HG02678 (cell line): ENCODE measurements around the gene GPC6.

Experiments
- ATAC-seq: cut with Tn5 transposase; IDR thresholded peaks from one replicate; pipeline ENCODE4 v1.9.1; 2021; ENCODE audit warnings: mild to moderate bottlenecking, moderate library complexity; ENCODE audit not compliant: unreplicated experiment

The GPC6 gene

DNA sequence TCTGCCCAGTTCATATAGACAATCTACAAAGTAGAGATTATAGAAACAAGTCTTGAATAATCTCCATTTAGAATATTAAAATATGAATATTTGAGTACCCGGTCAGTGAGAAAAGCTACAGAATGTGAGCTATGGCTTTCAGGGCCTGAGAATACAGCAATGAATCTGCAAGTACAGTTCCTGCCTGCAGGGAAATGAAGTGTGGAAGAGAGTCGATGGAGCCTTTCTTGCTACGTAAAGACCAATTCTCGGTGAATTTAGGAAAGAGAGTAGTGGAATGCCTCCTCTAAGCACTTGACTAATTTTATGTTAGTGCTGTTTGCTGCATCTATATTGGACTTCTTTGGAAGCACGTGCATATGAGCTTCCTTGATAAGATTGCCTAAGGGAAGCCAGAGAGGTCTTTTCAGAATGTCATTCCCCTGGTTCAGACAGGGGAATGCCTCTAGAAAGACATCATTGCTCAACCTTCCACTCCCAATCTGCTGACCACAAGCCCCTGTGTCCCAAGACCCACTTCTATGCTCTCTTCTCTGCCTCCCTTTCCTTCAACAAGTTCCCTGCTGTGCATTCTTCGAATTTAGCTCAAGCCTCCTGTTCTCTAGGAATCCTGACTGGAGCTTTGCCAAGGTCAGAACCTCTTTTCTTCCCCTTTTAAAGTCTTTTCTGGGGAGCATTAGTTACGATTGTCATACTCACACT, 41.9 kb downstream of the GPC6 start:
- no peak for ATAC-seq

DNA sequence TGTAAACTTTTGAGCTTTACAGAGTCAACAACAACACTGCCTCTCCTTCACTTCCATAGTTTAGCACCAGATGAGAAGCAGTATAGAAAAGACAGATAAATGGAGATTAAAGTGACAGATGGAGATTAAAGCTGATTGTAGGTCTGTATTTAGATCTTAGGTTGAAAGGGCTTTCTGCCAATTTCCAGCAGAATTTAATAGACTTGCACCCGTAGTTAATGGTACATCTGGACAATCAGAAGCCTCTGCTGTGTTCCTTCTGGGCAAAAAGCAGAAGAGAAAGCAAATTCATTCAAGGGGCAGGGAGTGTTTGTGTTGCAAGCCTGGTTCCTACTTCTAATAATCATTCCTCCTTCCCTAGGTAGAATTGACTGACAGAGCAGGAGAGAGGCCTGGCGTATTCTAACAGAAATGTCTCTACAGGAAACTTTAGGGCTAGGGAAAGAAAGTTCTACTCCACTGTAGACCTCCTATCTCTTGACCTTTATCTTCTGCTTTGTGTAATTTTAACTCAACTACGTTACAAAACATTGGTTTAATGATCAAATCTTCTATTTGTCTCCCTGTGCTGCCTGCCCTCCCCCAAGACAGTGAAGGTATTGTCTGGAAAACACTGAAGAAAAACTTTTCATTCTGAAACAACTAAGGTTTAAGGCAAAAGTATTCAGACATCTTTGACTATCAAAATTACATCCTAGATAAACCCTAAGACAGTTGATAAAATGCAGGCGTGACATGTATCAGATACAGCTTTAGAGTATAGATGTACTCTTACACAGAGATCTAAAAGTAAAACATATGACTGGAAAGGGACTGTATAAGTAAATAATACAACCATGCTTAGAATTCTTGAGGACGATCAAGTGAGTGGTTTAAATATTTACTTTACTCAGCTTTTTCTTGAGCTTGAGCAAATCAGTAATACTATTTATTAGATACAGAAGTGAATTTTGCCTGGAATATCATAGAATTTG, 44.4 kb downstream of the GPC6 start:
- ATAC-seq: no peak

GRCh38 chr13:93279982-93280381, 53.4 kb downstream of the GPC6 start:
- ATAC-seq: no peak

DNA sequence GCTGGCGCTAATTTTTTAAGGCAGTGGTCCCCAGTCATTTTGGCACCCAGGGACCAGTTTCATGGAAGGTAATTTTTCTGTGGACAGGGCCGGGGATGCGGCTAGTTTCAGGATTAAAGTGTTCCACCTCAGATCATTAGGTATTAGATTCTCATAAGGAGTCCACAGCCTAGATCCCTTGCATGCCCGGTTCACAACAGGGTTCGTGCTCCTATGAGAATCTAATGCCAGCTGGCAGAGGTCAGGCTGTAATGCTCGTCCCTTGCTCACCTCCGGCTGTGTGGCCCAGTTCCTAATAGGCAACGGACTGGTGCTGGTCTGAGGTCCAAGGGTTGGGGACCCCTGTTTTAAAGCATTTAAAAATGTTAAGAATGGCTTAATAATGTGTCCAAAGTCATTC, 54.1 kb downstream of the GPC6 start:
- no peak for ATAC-seq

DNA sequence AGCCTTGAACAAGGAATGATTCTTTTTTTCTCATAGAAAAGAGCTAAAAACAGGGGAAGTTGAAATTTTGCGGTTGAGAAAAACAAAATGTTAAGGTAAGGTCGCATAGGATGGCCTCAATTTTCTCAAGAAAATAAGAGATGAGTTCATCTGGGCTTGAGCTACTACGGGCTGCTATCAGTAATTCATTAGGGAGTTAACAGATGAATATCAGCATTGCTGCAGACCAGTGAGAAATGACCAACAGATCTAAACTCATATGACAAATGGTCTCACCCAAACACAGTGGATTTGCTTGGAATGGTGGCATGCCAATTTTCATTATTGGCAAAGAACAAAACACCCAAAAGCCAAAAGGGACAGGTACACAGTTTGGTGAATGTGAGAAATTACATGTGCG, 56.6 kb downstream of the GPC6 start:
- no peak for ATAC-seq

GRCh38 chr13:93284064-93284463, 57.5 kb downstream of the GPC6 start:
- ATAC-seq: no peak

DNA sequence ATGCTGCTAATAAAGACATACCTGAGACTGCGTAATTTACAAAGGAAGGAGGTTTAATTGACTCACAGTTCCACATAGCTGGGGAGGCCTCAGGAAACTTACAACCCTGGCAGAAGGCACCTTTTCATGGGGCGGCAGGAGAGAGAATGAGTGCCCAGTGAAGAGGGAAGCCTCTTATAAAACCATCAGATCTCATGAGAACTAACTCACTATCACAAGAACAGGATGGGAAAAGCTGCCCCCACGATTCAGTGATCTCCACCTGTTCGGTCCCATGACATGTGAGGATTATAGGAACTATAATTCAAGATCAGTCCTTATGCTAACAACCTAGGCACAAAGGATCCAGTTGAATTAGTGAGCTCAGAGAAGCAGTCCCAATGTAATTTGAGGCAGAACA, 59.4 kb downstream of the GPC6 start:
- ATAC-seq: no peak

DNA sequence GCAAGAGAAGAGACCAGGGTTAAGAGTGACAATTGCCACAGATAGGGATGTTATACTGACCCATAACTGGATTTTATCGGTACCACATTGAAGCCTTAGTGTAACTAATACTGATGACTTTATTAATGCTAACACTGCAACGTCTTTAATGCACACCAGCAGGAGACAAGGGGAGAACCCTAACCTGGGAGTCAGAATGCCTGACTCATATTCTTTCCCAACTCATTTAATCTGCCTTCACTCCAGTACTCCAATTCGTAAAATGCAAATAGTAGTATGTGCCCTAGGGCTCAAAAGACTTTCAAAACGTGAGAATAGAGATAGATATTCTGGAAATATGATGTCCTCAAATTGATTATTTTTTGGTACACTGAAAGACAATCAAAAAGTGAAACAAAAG, 62.4 kb downstream of the GPC6 start:
- no peak for ATAC-seq

DNA sequence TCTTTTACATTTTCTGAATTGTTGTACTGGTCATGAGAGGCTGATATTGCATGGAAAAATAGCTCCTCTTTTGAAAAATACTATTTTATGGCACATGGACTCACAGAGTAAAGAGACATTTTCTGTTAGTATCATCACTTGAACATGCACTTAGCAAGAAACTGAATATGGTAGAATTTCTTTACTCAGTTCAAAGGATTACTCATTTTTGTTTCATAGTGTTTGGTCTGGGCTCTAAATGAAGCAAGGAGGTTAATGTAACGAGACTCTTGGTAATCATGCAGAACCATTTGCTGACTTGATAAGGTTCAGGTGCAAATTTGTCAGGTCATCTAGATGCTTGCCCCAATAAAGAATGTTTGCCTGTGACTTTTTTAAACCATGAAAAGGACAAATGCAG, 63.2 kb downstream of the GPC6 start:
- no peak for ATAC-seq

GRCh38 chr13:93290503-93290902, 63.9 kb downstream of the GPC6 start:
- ATAC-seq: no peak

- ATAC-seq: no peak
Measured at GRCh38 chr13:93292366-93292765, 65.8 kb downstream of the GPC6 start.

DNA sequence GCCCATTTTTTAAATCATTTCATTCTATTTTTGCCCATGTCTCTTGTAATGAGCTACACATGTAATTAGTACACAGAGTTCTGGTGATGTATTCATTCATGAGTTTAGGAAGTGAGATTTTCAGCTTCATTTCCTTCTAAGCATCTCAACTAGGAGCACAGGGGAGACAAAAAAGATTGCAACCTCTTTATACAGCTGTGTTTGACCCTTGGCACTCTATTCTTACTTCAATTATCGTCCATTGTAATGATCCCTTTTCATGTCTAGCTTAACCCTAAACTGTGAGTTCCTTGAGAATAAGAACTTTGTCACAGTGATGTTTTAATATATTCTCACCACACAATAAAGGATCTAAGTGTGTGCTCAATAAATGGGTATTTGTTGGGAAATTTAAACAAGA, 67.1 kb downstream of the GPC6 start:
- ATAC-seq: no peak

DNA sequence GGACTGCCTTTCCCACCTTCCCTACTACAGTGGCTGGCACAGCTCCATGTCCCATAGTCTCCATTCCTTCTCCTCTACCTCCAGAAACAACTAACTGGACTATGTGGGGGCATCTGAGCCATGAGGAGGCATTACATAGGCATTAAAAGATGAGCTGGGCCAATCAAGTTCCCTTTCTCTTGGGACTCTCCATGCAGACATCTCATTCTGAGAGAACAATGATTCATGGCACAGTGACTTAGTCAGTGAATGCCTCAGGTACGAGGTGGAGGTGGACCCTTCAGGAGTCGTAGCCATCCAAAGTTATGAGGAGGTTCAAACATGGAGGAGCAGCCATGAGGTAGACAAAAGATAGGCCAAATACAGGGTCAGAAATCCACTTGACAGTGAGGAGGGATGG, 70.0 kb downstream of the GPC6 start:
- ATAC-seq: no peak

DNA sequence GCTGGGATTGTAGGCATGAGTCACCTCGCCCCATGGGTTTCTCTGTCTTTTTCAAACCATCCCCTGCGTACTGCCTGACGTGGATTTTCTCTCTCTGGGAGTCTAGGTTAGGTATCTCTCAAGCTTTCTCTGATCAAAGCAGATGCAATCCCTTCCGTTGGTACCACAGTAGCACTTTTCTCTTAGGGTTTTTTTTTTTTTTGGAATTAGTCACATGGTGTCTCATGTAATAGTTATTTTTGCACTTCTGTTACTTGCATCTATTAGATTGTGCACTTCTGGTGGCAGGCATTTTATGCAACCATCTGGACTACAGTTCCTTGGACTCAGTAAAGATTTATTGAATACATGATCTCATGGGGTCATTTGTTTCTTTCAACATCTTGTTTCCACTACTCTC, 72.1 kb downstream of the GPC6 start:
- ATAC-seq: no peak

GRCh38 chr13:93304134-93304533, 77.5 kb downstream of the GPC6 start:
- no peak for ATAC-seq

- no peak for ATAC-seq
Measured at GRCh38 chr13:93304868-93305613, 78.4 kb downstream of the GPC6 start.

DNA sequence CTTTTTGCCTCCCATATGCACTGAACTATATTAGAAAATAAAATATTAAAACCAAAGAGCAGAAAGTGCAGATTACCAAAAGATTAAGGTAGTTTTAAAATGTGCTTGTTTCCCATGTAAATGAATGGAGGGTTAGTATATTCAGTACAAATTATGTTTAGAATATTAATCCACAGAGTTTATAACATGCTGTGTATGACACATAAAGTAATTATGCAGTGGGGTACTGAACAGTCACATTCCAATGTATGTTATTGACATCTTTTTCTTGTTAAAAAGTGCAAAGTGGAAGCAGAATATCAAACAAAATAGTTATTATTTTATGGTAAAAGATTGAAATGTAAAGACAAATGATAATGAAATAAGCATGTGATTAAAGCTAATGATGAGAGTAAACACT, 79.3 kb downstream of the GPC6 start:
- no peak for ATAC-seq

GRCh38 chr13:93307136-93307535, 80.5 kb downstream of the GPC6 start:
- ATAC-seq: no peak

- ATAC-seq: no peak
Measured at GRCh38 chr13:93307651-93308050, 81.0 kb downstream of the GPC6 start.

DNA sequence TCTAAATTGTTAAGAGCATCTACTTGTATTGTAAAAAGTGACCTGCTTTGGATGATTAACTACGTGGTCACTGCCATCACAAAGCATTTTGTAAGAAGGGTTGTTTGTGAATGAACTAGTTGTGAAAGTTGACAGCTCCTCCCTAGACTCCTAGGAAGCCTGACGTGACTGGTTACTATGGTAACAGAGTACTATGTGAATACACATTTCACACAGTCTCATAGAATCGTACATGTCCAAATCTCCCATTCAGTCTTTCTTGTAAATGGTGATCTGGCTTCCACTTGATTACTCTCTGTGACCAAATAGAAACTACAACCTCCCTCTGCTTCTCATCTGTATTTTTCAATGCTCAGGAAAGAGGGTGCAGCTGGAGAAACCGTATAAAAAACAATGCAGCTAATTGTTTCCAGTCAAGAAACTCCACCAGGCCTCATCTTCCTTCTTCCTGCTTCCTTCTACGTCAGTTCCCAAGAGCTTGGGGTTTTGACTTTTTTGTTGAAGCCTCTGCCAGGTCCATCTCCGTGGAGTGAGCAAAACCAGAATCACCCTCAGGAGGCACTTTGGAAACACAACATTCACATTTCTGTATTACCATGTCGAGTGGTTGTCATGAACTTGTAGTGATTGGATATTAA, 83.4 kb downstream of the GPC6 start:
- no peak for ATAC-seq

DNA sequence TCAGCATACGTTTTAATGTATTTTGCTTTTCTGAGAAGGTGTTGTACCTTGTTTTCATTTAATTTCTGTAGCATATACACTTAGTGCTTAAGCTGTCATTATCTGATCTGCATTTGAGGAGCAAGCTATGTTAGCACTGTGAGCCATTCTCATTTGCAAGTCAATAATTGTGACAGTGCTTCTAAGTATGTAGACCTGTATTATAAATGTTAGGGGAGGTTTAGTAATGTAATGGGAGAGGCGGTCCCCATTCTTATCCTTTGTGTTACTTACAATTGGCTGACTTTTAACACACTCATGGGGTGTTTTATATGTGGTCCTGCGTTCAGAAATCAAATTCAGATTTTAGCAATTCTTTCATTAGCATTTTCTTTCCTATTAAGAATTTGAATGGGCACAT, 90.2 kb downstream of the GPC6 start:
- ATAC-seq: no peak
